Right cardiac atrium (tissue), 5 donors: ENCODE data around the gene DDX28. TPM values are rescaled to one million over a fixed set of nuclear protein-coding genes. Genes with fewer than 3 reads are reported as not detected.
A peak's percentile ranks its signal among the peaks of the same experiment; 100 is the strongest.

Source experiments
- ATAC-seq, 2 donors: fragments of 200-7000 bp; cut with Tn5 transposase; one replicate each; pipeline versions ENCODE4 v1.8.0 to v1.9.1; 2020; ENCODE audit warnings: moderate library complexity in 2 of 2, mild to moderate bottlenecking in 1 of 2
- DNase-seq, 3 donors: peaks; one replicate each; pipeline ENCODE4 v3.0.0-alpha.2; 2020
- H3K27ac ChIP-seq: one replicate; pipeline ENCODE4 v1.5.1; 2013; ENCODE audit warnings: mild to moderate bottlenecking, low read length, control low read depth, moderate library complexity
- H3K27me3 ChIP-seq: one replicate; pipeline ENCODE4 v1.6.1; 2013; ENCODE audit not compliant: control insufficient read depth, insufficient read depth
- H3K4me1 ChIP-seq: one replicate; pipeline ENCODE4 v1.6.1; 2013; ENCODE audit warnings: low read length; ENCODE audit not compliant: control insufficient read depth, insufficient read depth
- H3K4me3 ChIP-seq: one replicate; pipeline ENCODE4 v1.5.1; 2013; ENCODE audit warnings: low read length, control low read depth
- H3K9me3 ChIP-seq: one replicate; pipeline ENCODE4 v1.6.1; 2013; ENCODE audit warnings: low read length; ENCODE audit not compliant: control insufficient read depth
- WGBS: extraction: QIAGEN DNeasy Blood & Tissue Kit; methylation state at CpG from one replicate; pipeline ENCODE4 v1.1.7; 2013; 5-methylcytosine and 5-hydroxymethylcytosine counted together
- intact Hi-C, 4 donors: fragments of 100-400 bp; cut with DNase I; formaldehyde crosslinking; loops; one replicate each; pipeline versions ENCODE4 v1.11.0 to v1.14.0; 2022 to 2023
- polyA plus RNA-seq: library from polyadenylated mRNA; stranded (reverse); fragments of 200-250 nt; gene quantifications from one replicate; pipeline ENCODE4 v1.2.3, GENCODE V29; 2013
- total RNA-seq, 4 donors: library from RNA; stranded (reverse); fragmentation: NEBNext Ultra II Directional; extraction: Animal tissue kit (Norgen Biotek cat#: 25700); gene quantifications; one replicate each; pipeline ENCODE4 v1.2.1, GENCODE V29; 2021
- donor health status: healthy with polysubstance abuse.
- donor health status: DM: no; HTN: yes; CAD: no.
- donor health status: DM: no; HTN: no; CAD: no.
- donor health status: DM: no; HTN: yes; CAD: no; lungs with severe emphysema.
- donor health status: DM: yes; HTN: yes; CAD: no.

The DDX28 gene
- total and polyA plus RNA-seq, 5 donors, result 6.7 to 8.4 (median 7.7) TPM

- Histone ChIP-seq H3K4me1 (peaks cover 11% of the 10 kb centered on the region), H3K9me3 (no peaks in the 10 kb centered on the region), H3K27me3 (no peaks in the 10 kb centered on the region), H3K4me3 (no peak overlapping the region), H3K27ac (peak overlapping the region; percentile 78)
- ATAC-seq, result peak; percentile 50 to 59
- DNase-seq, result no peak
- 53% methylated on average over 6 of the region's 6 CpGs for WGBS
- intact Hi-C loops, result loop anchor here in 1 of 4 donors (2.0 kb wide), 1 partner anchor 73 kb away; no protein-coding TSS in a partner anchor
Measured at GRCh38 chr16:68065716-68066305, 42.8 kb upstream of the DDX28 start.

- whole genome bisulfite sequencing, result 28% methylated on average over 2 of the region's 2 CpGs
- ATAC-seq, result peak; percentile 78 to 82
Measured at GRCh38 chr16:68064791-68065365, 41.8 kb upstream of the DDX28 start.

GRCh38 chr16:68062910-68063393 lies 39.9 kb upstream of the DDX28 start:
- intact Hi-C loops, result no loop called here
- DNase-seq (no peak), ATAC-seq (no peak)
- Histone ChIP-seq H3K27me3 (no peaks in the 10 kb centered on the region), H3K27ac (no peak overlapping the region), H3K4me1 (peaks cover 6% of the 10 kb centered on the region), H3K4me3 (no peak overlapping the region), H3K9me3 (no peaks in the 10 kb centered on the region)
- WGBS, result 94% methylated on average over 4 of the region's 4 CpGs

More at GRCh38 chr16:68064791-68065365, 41.8 kb upstream of the DDX28 start:
- intact Hi-C loops, result loop anchor here in 1 of 4 donors (2.0 kb wide), 1 partner anchor 72 kb away; no protein-coding TSS in a partner anchor
- Histone ChIP-seq H3K4me1 (peaks cover 6% of the 10 kb centered on the region), H3K27me3 (no peaks in the 10 kb centered on the region), H3K9me3 (no peaks in the 10 kb centered on the region), H3K27ac (peak overlapping the region; percentile 78), H3K4me3 (no peak overlapping the region)
- peak; percentile 69 to 88 (median 87) for DNase-seq

GRCh38 chr16:68061396-68061795 lies 38.4 kb upstream of the DDX28 start:
- no peak for DNase-seq
- intact Hi-C loops, result no loop called here
- Histone ChIP-seq H3K27ac (no peak overlapping the region), H3K9me3 (no peaks in the 10 kb centered on the region), H3K4me3 (no peak overlapping the region), H3K27me3 (no peaks in the 10 kb centered on the region), H3K4me1 (peaks cover 6% of the 10 kb centered on the region)
- 73% methylated on average over 3 of the region's 3 CpGs for WGBS
- ATAC-seq, result no peak

GRCh38 chr16:68059804-68060203 lies 36.8 kb upstream of the DDX28 start:
- no peak for DNase-seq
- Histone ChIP-seq H3K4me1 (peaks cover 3% of the 10 kb centered on the region), H3K27ac (no peak overlapping the region), H3K27me3 (no peaks in the 10 kb centered on the region), H3K4me3 (no peak overlapping the region), H3K9me3 (no peaks in the 10 kb centered on the region)
- intact Hi-C loops, result no loop called here
- no peak for ATAC-seq

GRCh38 chr16:68055395-68055794 lies 32.4 kb upstream of the DDX28 start:
- Histone ChIP-seq H3K4me3 (no peak overlapping the region), H3K9me3 (no peaks in the 10 kb centered on the region), H3K27ac (no peak overlapping the region), H3K4me1 (no peaks in the 10 kb centered on the region), H3K27me3 (no peaks in the 10 kb centered on the region)
- no peak for ATAC-seq
- no peak for DNase-seq
- WGBS, result 94% methylated on average over 3 of the region's 3 CpGs
- intact Hi-C loops, result no loop called here

GRCh38 chr16:68049449-68049848 lies 26.4 kb upstream of the DDX28 start:
- Histone ChIP-seq H3K9me3 (no peaks in the 10 kb centered on the region), H3K27me3 (no peaks in the 10 kb centered on the region), H3K4me3 (no peak overlapping the region), H3K4me1 (no peaks in the 10 kb centered on the region), H3K27ac (no peak overlapping the region)
- ATAC-seq (no peak), DNase-seq (no peak)
- 94% methylated on average over 2 of the region's 2 CpGs for WGBS
- intact Hi-C loops, result loop anchor here in 2 of 4 donors (10.0 kb wide), 2 partner anchors 65 to 235 kb away; partner anchors contain the start of gene DPEP3 (in 1 of the 2)

GRCh38 chr16:68047987-68048386 lies 25.0 kb upstream of the DDX28 start:
- ATAC-seq (no peak), DNase-seq (no peak)

GRCh38 chr16:68046106-68046505 lies 23.1 kb upstream of the DDX28 start:
- intact Hi-C loops, result loop anchor here in 2 of 4 donors (10.0 kb wide), 2 partner anchors 61 to 231 kb away; partner anchors contain the start of gene DPEP3 (in 1 of the 2)
- Histone ChIP-seq H3K27ac (no peak overlapping the region), H3K4me3 (no peak overlapping the region), H3K27me3 (no peaks in the 10 kb centered on the region), H3K4me1 (no peaks in the 10 kb centered on the region), H3K9me3 (no peaks in the 10 kb centered on the region)
- 84% methylated on average over 7 of the region's 7 CpGs for WGBS
- DNase-seq, result no peak
- ATAC-seq, result no peak

More at GRCh38 chr16:68047987-68048386, 25.0 kb upstream of the DDX28 start:
- Histone ChIP-seq H3K27me3 (no peaks in the 10 kb centered on the region), H3K4me3 (no peak overlapping the region), H3K9me3 (no peaks in the 10 kb centered on the region), H3K4me1 (no peaks in the 10 kb centered on the region), H3K27ac (no peak overlapping the region)
- intact Hi-C loops, result loop anchor here in 2 of 4 donors (10.0 kb wide), 2 partner anchors 63 to 233 kb away; partner anchors contain the start of gene DPEP3 (in 1 of the 2)
- 66% methylated on average over 2 of the region's 2 CpGs for WGBS

GRCh38 chr16:68041783-68042182 lies 18.8 kb upstream of the DDX28 start:
- H3K4me1 ChIP-seq, result no peaks in the 10 kb centered on the region
- DNase-seq (no peak), ATAC-seq (no peak)
- 87% methylated on average over 2 of the region's 2 CpGs for WGBS
- no peak overlapping the region for H3K27ac ChIP-seq
- intact Hi-C loops, result loop anchor here in 2 of 4 donors (5.0 to 10.0 kb wide), 3 partner anchors 57 to 227 kb away; partner anchors contain the start of gene DPEP3 (in 1 of the 2)
- no peaks in the 10 kb centered on the region for H3K9me3 ChIP-seq
- no peak overlapping the region for H3K4me3 ChIP-seq
- H3K27me3 ChIP-seq, result no peaks in the 10 kb centered on the region
